Natural killer cell (primary cell): ENCODE data around the gene SERPINI2. TPM values are rescaled to one million over a fixed set of nuclear protein-coding genes. Genes with fewer than 3 reads are reported as not detected.

ENCODE experiments used
- ATAC-seq, 3 donors: fragments of 150-1000 bp in 2 of 3; fragments of 200-7000 bp in 1 of 3; cut with Tn5 transposase; 1 replicate in 1 of 3; 2 replicates in 2 of 3; pipeline ENCODE4 v1.10.0; 2021; ENCODE audit warnings: mild to moderate bottlenecking in 2 of 3, moderate library complexity in 2 of 3
- DNase-seq, 2 donors: peaks; one replicate each; pipeline versions ENCODE4 v3.0.0 to v3.0.0-alpha.2; 2013 to 2021; ENCODE audit warnings: mixed read lengths in 1 of 2
- H3K27ac ChIP-seq: one replicate; pipeline ENCODE4 v1.5.1; 2013; ENCODE audit warnings: mild to moderate bottlenecking, low read length
- H3K27me3 ChIP-seq: one replicate; pipeline ENCODE4 v1.6.1; 2013; ENCODE audit warnings: low read length; ENCODE audit not compliant: control insufficient read depth, insufficient read depth
- H3K36me3 ChIP-seq: one replicate; pipeline ENCODE4 v1.6.1; 2013; ENCODE audit warnings: low read length; ENCODE audit not compliant: control insufficient read depth, insufficient read depth
- H3K4me1 ChIP-seq: one replicate; pipeline ENCODE4 v1.6.1; 2013; ENCODE audit warnings: low read length; ENCODE audit not compliant: control insufficient read depth, insufficient read depth
- H3K4me3 ChIP-seq: one replicate; pipeline ENCODE4 v1.5.1; 2013; ENCODE audit warnings: low read length
- H3K9me3 ChIP-seq: one replicate; pipeline ENCODE4 v1.6.1; 2013; ENCODE audit warnings: low read length; ENCODE audit not compliant: control insufficient read depth, insufficient read depth
- H3K27ac Mint-ChIP-seq, 2 donors: one replicate each; pipeline ENCODE4 v1.8.0; 2022; ENCODE audit warnings: mild to moderate bottlenecking in 2 of 2, mixed read lengths in 2 of 2, moderate library complexity in 1 of 2
- H3K27me3 Mint-ChIP-seq, 2 donors: one replicate each; pipeline ENCODE4 v1.8.0; 2022; ENCODE audit warnings: low read depth in 2 of 2, mixed read lengths in 2 of 2
- H3K36me3 Mint-ChIP-seq: one replicate; pipeline ENCODE4 v1.8.0; 2022; ENCODE audit warnings: mixed read lengths
- H3K4me1 Mint-ChIP-seq, 2 donors: one replicate each; pipeline ENCODE4 v1.8.0; 2022; ENCODE audit warnings: mixed read lengths in 2 of 2
- H3K4me3 Mint-ChIP-seq: one replicate; pipeline ENCODE4 v1.8.0; 2022; ENCODE audit warnings: mild to moderate bottlenecking, moderate library complexity, mixed read lengths
- H3K9me3 Mint-ChIP-seq, 2 donors: one replicate each; pipeline ENCODE4 v1.8.0; 2022; ENCODE audit warnings: mixed read lengths in 2 of 2
- WGBS: methylation state at CpG from one replicate; pipeline ENCODE4 v1.1.7; 2013; ENCODE audit warnings: missing lambda C conversion rate; ENCODE audit not compliant: insufficient coverage; 5-methylcytosine and 5-hydroxymethylcytosine counted together
- intact Hi-C: fragments of 100-400 bp; cut with micrococcal nuclease; formaldehyde crosslinking; loops from one replicate; pipeline ENCODE4 v1.14.2; 2022
- total RNA-seq, 4 donors: library from RNA; stranded (reverse); fragments of 120-200 nt in 1 of 4; gene quantifications; one replicate each; pipeline versions ENCODE4 v1.2.3 to v1.2.4, GENCODE V29; 2013 to 2022
- TF ChIP-seq, protein P1 (sequence below): fragments of 200-600 bp; IDR thresholded peaks from one replicate; pipeline ENCODE4 v1.8.0; 2022; ENCODE audit warnings: antibody characterized with exemption

The SERPINI2 gene
- total RNA-seq, 3 donors from 2014 or later (not counting 1 experiment from before 2014, with no cell fraction given) = not detected

DNA sequence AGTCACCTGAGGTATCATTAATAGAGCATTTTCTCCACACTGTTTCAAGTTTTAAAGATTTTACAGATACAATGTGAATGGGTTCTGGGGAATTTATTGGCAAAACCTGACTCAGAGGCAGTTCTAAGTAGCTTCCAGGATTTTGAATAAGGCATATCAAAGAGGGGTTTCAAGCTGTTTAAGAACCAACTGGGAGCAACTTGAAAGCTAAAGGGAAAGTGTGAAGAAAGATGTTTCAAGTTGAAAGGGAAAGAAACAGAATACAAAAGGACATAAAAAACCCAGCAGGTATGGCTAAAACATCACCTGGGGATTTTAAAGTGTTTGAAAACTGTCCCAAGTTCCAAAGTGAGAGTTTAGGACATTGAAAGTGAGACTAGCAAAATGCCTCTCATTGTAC is 17.8 kb upstream of the SERPINI2 start:
- Histone ChIP-seq H3K27me3 (no peaks in the 10 kb centered on the region), H3K4me1 (no peaks in the 10 kb centered on the region), H3K9me3 (no peaks in the 10 kb centered on the region), H3K27ac (no peak overlapping the region), H3K4me3 (no peak overlapping the region), H3K36me3 (no peaks in the 10 kb centered on the region)
- no peaks in the 10 kb centered on the region for H3K36me3 Mint-ChIP-seq
- intact Hi-C loops = no loop called here
- DNase-seq = no peak
- H3K4me1 Mint-ChIP-seq = no peaks in the 10 kb centered on the region
- no peak overlapping the region for H3K27ac Mint-ChIP-seq
- no peak overlapping the region for H3K4me3 Mint-ChIP-seq
- no peak for ATAC-seq
- TF ChIP-seq, protein P1, sequence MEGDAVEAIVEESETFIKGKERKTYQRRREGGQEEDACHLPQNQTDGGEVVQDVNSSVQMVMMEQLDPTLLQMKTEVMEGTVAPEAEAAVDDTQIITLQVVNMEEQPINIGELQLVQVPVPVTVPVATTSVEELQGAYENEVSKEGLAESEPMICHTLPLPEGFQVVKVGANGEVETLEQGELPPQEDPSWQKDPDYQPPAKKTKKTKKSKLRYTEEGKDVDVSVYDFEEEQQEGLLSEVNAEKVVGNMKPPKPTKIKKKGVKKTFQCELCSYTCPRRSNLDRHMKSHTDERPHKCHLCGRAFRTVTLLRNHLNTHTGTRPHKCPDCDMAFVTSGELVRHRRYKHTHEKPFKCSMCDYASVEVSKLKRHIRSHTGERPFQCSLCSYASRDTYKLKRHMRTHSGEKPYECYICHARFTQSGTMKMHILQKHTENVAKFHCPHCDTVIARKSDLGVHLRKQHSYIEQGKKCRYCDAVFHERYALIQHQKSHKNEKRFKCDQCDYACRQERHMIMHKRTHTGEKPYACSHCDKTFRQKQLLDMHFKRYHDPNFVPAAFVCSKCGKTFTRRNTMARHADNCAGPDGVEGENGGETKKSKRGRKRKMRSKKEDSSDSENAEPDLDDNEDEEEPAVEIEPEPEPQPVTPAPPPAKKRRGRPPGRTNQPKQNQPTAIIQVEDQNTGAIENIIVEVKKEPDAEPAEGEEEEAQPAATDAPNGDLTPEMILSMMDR = no peak
- H3K9me3 Mint-ChIP-seq = no peaks in the 10 kb centered on the region
- peaks cover 0 to 7% of the 10 kb centered on the region in 2 donors for H3K27me3 Mint-ChIP-seq

DNA sequence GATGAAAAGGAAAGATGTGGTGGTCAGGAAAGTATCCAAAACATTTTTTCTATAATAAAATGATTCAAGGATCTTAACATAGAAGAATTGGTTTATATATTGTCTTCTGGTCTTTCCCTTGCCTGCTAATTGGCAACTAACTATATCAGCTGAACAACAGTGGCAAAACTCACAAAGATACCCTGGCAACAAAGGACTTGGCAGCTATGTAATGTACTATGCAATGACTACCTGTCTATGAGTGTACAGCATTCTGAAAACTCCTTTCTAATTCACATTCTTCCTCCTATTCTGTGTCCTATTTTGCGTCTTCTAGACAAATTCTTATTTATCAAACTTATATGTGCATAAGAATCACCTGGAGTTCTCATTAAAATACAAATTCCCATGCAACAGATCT is 15.7 kb upstream of the SERPINI2 start:
- TF ChIP-seq, protein P1 = no peak
- H3K4me1 Mint-ChIP-seq = peaks cover 0 to 1% of the 10 kb centered on the region in 2 donors
- intact Hi-C loops = no loop called here
- Histone ChIP-seq H3K27ac (no peak overlapping the region), H3K36me3 (no peaks in the 10 kb centered on the region), H3K9me3 (no peaks in the 10 kb centered on the region), H3K4me1 (no peaks in the 10 kb centered on the region), H3K4me3 (no peak overlapping the region), H3K27me3 (no peaks in the 10 kb centered on the region)
- no peaks in the 10 kb centered on the region for H3K9me3 Mint-ChIP-seq
- H3K27me3 Mint-ChIP-seq = peaks cover 0 to 7% of the 10 kb centered on the region in 2 donors
- H3K4me3 Mint-ChIP-seq = no peak overlapping the region
- no peaks in the 10 kb centered on the region for H3K36me3 Mint-ChIP-seq
- DNase-seq = no peak
- WGBS = 69% methylated on average over 1 of the region's 1 CpG
- no peak for ATAC-seq
- H3K27ac Mint-ChIP-seq = no peak overlapping the region

DNA sequence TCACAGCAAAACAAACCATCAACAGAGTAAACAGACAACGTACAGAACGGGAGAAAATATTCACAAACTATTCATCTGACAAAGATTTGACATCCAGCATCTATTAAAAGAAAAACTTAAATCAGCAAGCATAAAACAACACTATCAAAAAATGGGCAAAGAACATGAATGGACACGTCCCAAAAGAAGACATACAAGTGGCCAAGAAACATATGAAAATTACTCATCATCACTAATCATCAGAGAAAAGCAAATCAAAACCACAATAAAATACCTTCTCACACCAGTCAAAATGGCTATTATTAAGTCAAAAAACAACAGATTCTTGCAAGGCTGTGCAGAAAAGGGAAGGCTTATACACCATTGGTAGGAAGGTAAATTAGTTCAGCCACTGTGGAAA is 13.7 kb upstream of the SERPINI2 start:
- no peak for DNase-seq
- peaks cover 0 to 5% of the 10 kb centered on the region in 2 donors for H3K4me1 Mint-ChIP-seq
- no peak overlapping the region for H3K4me3 ChIP-seq
- no peaks in the 10 kb centered on the region for H3K9me3 ChIP-seq
- H3K27ac Mint-ChIP-seq = no peak overlapping the region
- H3K4me1 ChIP-seq = no peaks in the 10 kb centered on the region
- no peak overlapping the region for H3K4me3 Mint-ChIP-seq
- ATAC-seq = no peak
- H3K27me3 Mint-ChIP-seq = peaks cover 0 to 3% of the 10 kb centered on the region in 2 donors
- TF ChIP-seq, protein P1 = no peak
- H3K27ac ChIP-seq = no peak overlapping the region
- H3K27me3 ChIP-seq = no peaks in the 10 kb centered on the region
- no peaks in the 10 kb centered on the region for H3K36me3 Mint-ChIP-seq
- WGBS = 91% methylated on average over 3 of the region's 3 CpGs
- H3K9me3 Mint-ChIP-seq = peaks cover 0 to 2% of the 10 kb centered on the region in 2 donors
- H3K36me3 ChIP-seq = no peaks in the 10 kb centered on the region
- intact Hi-C loops = no loop called here

DNA sequence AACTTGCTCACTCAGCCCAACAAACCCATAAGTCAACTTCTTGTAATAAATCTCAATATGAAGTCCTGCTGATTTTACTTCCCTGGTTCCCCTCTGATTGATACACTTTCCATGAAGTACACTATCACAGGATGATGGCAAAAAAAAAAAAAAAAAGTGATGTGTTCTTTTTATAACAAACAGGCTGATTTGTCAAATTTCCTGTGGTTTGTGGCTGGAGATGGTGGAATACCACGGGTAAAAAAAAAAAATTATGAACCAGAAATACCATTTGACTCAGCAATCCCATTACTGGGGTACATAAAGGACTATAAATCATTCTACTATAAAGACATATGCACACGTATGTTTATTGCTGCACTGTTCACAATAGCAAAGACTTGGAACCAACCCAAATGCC is 10.7 kb upstream of the SERPINI2 start:
- no peak for DNase-seq
- Histone ChIP-seq H3K27ac (no peak overlapping the region), H3K4me1 (no peaks in the 10 kb centered on the region), H3K36me3 (no peaks in the 10 kb centered on the region), H3K9me3 (no peaks in the 10 kb centered on the region), H3K4me3 (no peak overlapping the region), H3K27me3 (no peaks in the 10 kb centered on the region)
- H3K4me1 Mint-ChIP-seq = peaks cover 0 to 5% of the 10 kb centered on the region in 2 donors
- peaks cover 0 to 3% of the 10 kb centered on the region in 2 donors for H3K27me3 Mint-ChIP-seq
- intact Hi-C loops = no loop called here
- TF ChIP-seq, protein P1 = no peak
- 43% methylated on average over 1 of the region's 2 CpGs for WGBS
- no peak overlapping the region for H3K4me3 Mint-ChIP-seq
- H3K36me3 Mint-ChIP-seq = no peaks in the 10 kb centered on the region
- H3K9me3 Mint-ChIP-seq = peaks cover 4 to 6% of the 10 kb centered on the region in 2 donors
- no peak for ATAC-seq
- H3K27ac Mint-ChIP-seq = no peak overlapping the region
